A673 (cell line): ENCODE data around the gene NR1H2. TPM values are rescaled to one million over a fixed set of nuclear protein-coding genes. Genes with fewer than 3 reads are reported as not detected.

Experiments used
- BruUV-seq: library from RNA; stranded (reverse); fragments of 400-500 nt; replicated peaks from 2 replicates; lab custom pipeline; 2021; lab: Mats Ljungman, UMichigan
- CTCF ChIA-PET: fragments of 300-600 bp; sonication (Branson Sonifier 250); formaldehyde crosslinking; loops from one replicate; lab custom pipeline; 2022; ENCODE audit warnings: antibody characterized with exemption; lab: Charles Lee
- POLR2A ChIA-PET: fragments of 300-600 bp; sonication (Branson Sonifier 250); formaldehyde crosslinking; loops from one replicate; lab custom pipeline; 2022; ENCODE audit warnings: antibody characterized with exemption; ENCODE audit not compliant: low non-redundant PET; lab: Charles Lee
- DNase-seq: peaks from one replicate; pipeline ENCODE4 v3.0.0-alpha.2; 2015; ENCODE audit warnings: low spot score
- H3K27ac ChIP-seq: fragments of 200-600 bp; sonication (generic); 2 replicates; pipeline ENCODE4 v1.5.1; 2016; ENCODE audit warnings: mixed run types, low read depth, mild to moderate bottlenecking, mixed read lengths, antibody characterized with exemption, low read length; ENCODE audit not compliant: poor library complexity, severe bottlenecking
- H3K27me3 ChIP-seq: fragments of 200-600 bp; sonication (generic); replicated peaks from 2 replicates; pipeline ENCODE4 v1.6.1; 2017; ENCODE audit warnings: mixed run types, low read depth, mild to moderate bottlenecking, mixed read lengths, antibody characterized with exemption, low read length; ENCODE audit not compliant: insufficient read depth, poor library complexity
- H3K36me3 ChIP-seq: fragments of 200-600 bp; sonication (generic); 2 replicates; pipeline ENCODE4 v1.6.1; 2016; ENCODE audit warnings: mixed run types, mild to moderate bottlenecking, mixed read lengths, antibody characterized with exemption, low read length; ENCODE audit not compliant: insufficient read depth, poor library complexity, severe bottlenecking
- H3K4me1 ChIP-seq: fragments of 200-600 bp; sonication (generic); 2 replicates; pipeline ENCODE4 v1.6.1; 2017; ENCODE audit warnings: mixed run types, mild to moderate bottlenecking, mixed read lengths, antibody characterized with exemption, low read length; ENCODE audit not compliant: insufficient read depth, poor library complexity, severe bottlenecking
- H3K4me3 ChIP-seq: fragments of 200-600 bp; sonication (generic); 2 replicates; pipeline ENCODE4 v1.5.1; 2016; ENCODE audit warnings: low read depth, mixed run types, mild to moderate bottlenecking, mixed read lengths, low read length; ENCODE audit not compliant: poor library complexity, severe bottlenecking
- H3K9me3 ChIP-seq: fragments of 200-600 bp; sonication (generic); 2 replicates; pipeline ENCODE4 v1.6.1; 2016; ENCODE audit warnings: mixed run types, low read depth, mild to moderate bottlenecking, mixed read lengths, antibody characterized with exemption, low read length; ENCODE audit not compliant: poor library complexity, severe bottlenecking
- CTCF ChIP-seq: fragments of 300-800, 200-600 bp; sonication (generic); conservative IDR thresholded peaks from 2 replicates; pipeline ENCODE4 v1.5.1; 2017; ENCODE audit warnings: low read depth, mild to moderate bottlenecking, antibody characterized with exemption, low read length, moderate library complexity, mixed read lengths
- EZH2 ChIP-seq: fragments of 200-600 bp; sonication (generic); IDR thresholded peaks from 2 replicates; pipeline ENCODE4 v1.6.1; 2017; ENCODE audit warnings: borderline replicate concordance, low read depth, mild to moderate bottlenecking, mixed read lengths, antibody characterized with exemption, low read length; ENCODE audit not compliant: poor library complexity, severe bottlenecking
- intact Hi-C: fragments of 100-400 bp; cut with micrococcal nuclease; formaldehyde crosslinking; loops from one replicate; pipeline ENCODE4 v1.10.0; 2022; ENCODE audit not compliant: unreplicated experiment
- total RNA-seq: library from RNA; stranded (reverse); gene quantifications from 2 replicates; pipeline ENCODE4 v1.2.3, GENCODE V29; 2021

The NR1H2 gene
- total RNA-seq, 1 experiment from 2014 or later: 42.7 TPM

DNA sequence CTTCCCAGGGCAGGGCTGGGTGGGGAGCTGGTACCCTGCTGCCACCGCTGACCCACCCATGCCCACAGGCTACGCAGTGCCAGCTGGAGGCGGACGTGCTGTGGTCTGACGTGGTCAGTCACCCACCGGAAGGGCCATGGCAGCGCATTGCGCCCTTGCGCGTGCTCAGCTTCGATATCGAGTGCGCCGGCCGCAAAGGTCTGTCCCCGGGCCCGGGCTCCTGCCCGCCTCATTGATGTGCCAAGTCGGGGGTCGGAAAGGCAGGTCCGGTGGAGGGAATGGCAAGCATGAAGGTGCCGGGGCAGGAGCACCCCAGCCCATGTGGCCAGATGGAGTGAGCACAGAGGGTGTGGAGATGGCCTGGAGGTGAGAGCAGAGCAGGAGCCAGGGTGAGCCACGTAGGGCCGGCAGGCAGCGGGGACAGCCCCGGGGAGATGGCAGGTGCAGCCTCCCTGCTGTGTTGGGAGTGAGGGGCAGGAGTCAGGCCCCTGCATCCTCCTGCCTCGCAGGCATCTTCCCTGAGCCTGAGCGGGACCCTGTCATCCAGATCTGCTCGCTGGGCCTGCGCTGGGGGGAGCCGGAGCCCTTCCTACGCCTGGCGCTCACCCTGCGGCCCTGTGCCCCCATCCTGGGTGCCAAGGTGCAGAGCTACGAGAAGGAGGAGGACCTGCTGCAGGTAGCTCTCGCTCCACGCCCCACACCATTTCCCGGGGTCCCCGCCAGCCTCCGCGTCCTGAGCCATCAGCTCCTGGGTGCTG, 26.5 kb downstream of the NR1H2 start:
- ChIA-PET CTCF (no interaction called here), POLR2A (no interaction called here)

GRCh38 chr19:50406156-50406820, 30.0 kb downstream of the NR1H2 start:
- CTCF ChIA-PET: no interaction called here
- no TSS peak for BruUV-seq
- POLR2A ChIA-PET: no interaction called here

More for the DNA sequence above, 26.5 kb downstream of the NR1H2 start:
- H3K4me3 ChIP-seq: no peak overlapping the region
- no peak for DNase-seq
- H3K9me3 ChIP-seq: no peaks in the 10 kb centered on the region
- H3K27me3 ChIP-seq: no peaks in the 10 kb centered on the region
- no peak for TF ChIP-seq EZH2
- TF ChIP-seq CTCF: no peak
- no peak overlapping the region for H3K27ac ChIP-seq
- peaks cover 42% of the 10 kb centered on the region for H3K36me3 ChIP-seq
- no TSS peak for BruUV-seq
- intact Hi-C loops: no loop called here
- H3K4me1 ChIP-seq: no peaks in the 10 kb centered on the region

DNA sequence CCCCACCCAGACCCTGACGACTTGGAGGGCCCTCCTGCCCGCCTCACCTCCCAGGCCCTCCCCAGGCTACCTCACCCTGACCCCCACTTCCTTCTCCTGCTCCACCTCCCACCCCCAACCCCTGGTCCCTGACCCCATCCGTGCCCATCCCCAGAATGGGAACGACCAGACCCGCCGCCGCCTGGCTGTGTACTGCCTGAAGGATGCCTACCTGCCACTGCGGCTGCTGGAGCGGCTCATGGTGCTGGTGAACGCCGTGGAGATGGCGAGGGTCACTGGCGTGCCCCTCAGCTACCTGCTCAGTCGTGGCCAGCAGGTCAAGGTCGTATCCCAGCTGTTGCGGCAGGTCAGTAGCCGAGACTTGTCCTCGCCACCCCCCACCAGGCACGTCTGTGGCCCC, 30.6 kb downstream of the NR1H2 start:
- H3K27me3 ChIP-seq: no peaks in the 10 kb centered on the region
- ChIA-PET CTCF (no interaction called here), POLR2A (no interaction called here)
- no peak overlapping the region for H3K27ac ChIP-seq
- no peaks in the 10 kb centered on the region for H3K9me3 ChIP-seq
- no peak for DNase-seq
- H3K4me1 ChIP-seq: no peaks in the 10 kb centered on the region
- TF ChIP-seq EZH2 (no peak), CTCF (no peak)
- intact Hi-C loops: no loop called here
- no peak overlapping the region for H3K4me3 ChIP-seq
- peaks cover 51% of the 10 kb centered on the region for H3K36me3 ChIP-seq
- BruUV-seq: no TSS peak

More at GRCh38 chr19:50406156-50406820, 30.0 kb downstream of the NR1H2 start:
- intact Hi-C loops: no loop called here
- Histone ChIP-seq H3K36me3 (peaks cover 53% of the 10 kb centered on the region), H3K4me3 (no peak overlapping the region), H3K4me1 (no peaks in the 10 kb centered on the region), H3K27ac (no peak overlapping the region), H3K27me3 (no peaks in the 10 kb centered on the region), H3K9me3 (no peaks in the 10 kb centered on the region)
- no peak for DNase-seq
- TF ChIP-seq EZH2 (no peak), CTCF (no peak)
